ENCODE results near the gene NF1.

- TF ChIP-seq POLR2A (IDR thresholded peaks at IDR 0.05), result no peak
- no peak for TF ChIP-seq CTCF (IDR thresholded peaks at IDR 0.05)
Measured at GRCh38 chr17:31379597-31380205, 284.9 kb downstream of the NF1 start.
